Measurements from ENCODE around the gene PARVA. TPM values are rescaled to one million over a fixed set of nuclear protein-coding genes. Genes with fewer than 3 reads are reported as not detected.
A peak's percentile ranks its signal among the peaks of the same experiment; 100 is the strongest.

PARVA gene
- total RNA-seq, 4 donors from 2014 or later, result 181 to 228 (median 210) TPM

DNA sequence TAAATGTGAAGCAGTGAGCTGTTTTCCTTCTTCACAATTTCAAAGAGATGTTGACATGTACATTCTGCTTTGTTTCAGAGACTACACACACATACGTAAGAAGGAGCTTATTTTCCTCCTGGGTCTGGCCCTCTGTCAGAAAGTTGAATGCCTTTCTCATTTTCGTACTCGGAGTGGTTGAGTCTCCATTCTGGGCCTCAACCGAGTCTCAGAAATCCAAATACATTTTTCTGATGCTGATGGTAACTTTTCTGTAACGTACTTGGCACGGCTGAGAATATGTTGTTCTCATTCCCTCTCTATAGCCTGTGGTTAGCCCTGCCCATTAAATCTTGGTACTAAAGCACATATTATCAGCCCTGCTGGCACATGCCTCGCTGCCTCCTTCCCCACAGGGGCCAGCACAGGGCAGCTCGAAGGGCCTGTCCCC lies 25.3 kb downstream of the PARVA start:
- Histone ChIP-seq H3K27me3 (no peaks in the 10 kb centered on the region), H3K27ac (replicated peaks in 1 of 4) (peak overlapping the region; percentile 87 to 100 (median 98)), H3K4me3 (peak overlapping the region in 1 of 4 donors; percentile 8), H3K4me1 (peaks cover 65 to 99% (median 86%) of the 10 kb centered on the region in 4 donors), H3K36me3 (no peaks in the 10 kb centered on the region), H3K9me3 (no peaks in the 10 kb centered on the region)
- intact Hi-C loops (cut with DNase I), result no loop called here
- DNase-seq (ENCODE audit: extremely low spot score), result peak; percentile 62
- WGBS, result 57% methylated on average over 8 of the region's 8 CpGs
- TF ChIP-seq POLR2AphosphoS5 (IDR thresholded peaks at IDR 0.05), result peak; percentile 27 to 65
- no peak for TF ChIP-seq POLR2A (IDR thresholded peaks at IDR 0.05; ENCODE audit: low read depth)

DNA sequence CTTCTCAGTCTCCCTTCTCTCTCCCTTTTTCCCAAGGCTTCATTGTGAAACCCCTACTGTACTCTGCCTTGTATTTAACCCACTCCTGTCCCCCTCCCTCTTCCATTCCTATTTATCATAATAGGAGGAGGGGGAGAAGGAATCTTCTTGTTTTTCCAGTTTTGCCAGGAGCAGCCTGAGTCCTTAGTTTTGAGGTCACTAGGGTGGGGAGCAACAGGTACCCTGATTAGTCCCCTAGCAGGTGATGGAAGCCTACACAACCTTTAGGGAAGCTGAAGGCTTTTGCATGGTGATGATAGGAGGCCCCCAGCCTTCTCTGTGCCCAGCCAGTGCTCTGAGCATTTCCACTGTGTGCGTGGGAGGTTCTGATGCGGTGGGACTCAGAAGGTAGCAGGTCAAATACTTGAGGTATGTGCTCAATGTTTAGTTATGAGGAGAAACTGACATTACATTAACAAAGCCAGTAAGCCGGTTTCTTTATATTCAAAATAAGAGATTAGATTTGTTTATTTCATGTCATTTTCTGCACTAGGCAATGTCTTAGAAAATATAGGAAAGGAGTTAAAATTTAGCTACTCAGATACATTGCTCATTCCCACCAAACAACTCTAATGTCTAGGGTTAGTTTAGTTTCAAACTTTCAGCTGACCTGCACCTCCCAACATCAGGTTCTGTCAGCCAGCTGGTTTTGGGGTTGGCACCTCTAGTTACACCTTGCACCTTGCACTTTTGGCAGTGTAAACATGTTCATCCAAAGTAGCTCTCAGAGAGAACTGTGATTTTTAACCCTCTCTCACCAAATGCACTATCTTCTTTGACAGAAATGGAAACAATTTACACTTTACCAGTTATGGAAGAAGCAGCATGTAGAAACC lies 26.0 kb downstream of the PARVA start:
- peak overlapping the region; percentile 87 to 100 (median 98) for H3K27ac ChIP-seq (replicated peaks in 1 of 4)
- H3K9me3 ChIP-seq, result no peaks in the 10 kb centered on the region
- DNase-seq (ENCODE audit: extremely low spot score), result peak; percentile 81
- 58% methylated on average over 3 of the region's 3 CpGs for WGBS
- intact Hi-C loops (cut with DNase I), result no loop called here
- H3K27me3 ChIP-seq, result no peaks in the 10 kb centered on the region
- H3K4me3 ChIP-seq, result peak overlapping the region in 1 of 4 donors; percentile 8
- H3K36me3 ChIP-seq, result no peaks in the 10 kb centered on the region
- TF ChIP-seq, protein P1, sequence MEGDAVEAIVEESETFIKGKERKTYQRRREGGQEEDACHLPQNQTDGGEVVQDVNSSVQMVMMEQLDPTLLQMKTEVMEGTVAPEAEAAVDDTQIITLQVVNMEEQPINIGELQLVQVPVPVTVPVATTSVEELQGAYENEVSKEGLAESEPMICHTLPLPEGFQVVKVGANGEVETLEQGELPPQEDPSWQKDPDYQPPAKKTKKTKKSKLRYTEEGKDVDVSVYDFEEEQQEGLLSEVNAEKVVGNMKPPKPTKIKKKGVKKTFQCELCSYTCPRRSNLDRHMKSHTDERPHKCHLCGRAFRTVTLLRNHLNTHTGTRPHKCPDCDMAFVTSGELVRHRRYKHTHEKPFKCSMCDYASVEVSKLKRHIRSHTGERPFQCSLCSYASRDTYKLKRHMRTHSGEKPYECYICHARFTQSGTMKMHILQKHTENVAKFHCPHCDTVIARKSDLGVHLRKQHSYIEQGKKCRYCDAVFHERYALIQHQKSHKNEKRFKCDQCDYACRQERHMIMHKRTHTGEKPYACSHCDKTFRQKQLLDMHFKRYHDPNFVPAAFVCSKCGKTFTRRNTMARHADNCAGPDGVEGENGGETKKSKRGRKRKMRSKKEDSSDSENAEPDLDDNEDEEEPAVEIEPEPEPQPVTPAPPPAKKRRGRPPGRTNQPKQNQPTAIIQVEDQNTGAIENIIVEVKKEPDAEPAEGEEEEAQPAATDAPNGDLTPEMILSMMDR (IDR thresholded peaks at IDR 0.05), result no peak
- TF ChIP-seq POLR2A (IDR thresholded peaks at IDR 0.05; ENCODE audit: low read depth) (no peak), POLR2AphosphoS5 (IDR thresholded peaks at IDR 0.05) (no peak), EP300 (IDR thresholded peaks at IDR 0.05) (no peak)
- H3K4me1 ChIP-seq, result peaks cover 66 to 99% (median 86%) of the 10 kb centered on the region in 4 donors

DNA sequence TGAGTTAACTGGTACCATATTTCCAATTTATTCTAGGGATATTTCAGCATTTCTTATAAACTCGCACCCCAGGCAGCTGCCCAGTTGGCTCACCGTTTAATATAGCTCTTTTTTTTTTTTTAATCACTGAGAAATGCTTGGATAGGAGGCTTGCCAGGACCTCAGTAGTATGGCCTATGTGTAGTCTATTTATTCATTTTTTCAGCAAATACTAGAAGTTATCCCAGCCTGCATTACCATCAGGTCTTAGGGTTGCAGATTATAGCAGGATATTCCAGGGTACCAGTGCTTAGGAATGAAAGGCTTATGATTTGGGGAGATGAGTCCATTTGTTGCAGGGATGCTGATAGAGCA lies 26.6 kb downstream of the PARVA start:
- 33% methylated on average over 2 of the region's 2 CpGs for WGBS
- H3K36me3 ChIP-seq, result no peaks in the 10 kb centered on the region
- DNase-seq (ENCODE audit: extremely low spot score), result no peak
- H3K27ac ChIP-seq (replicated peaks in 1 of 4), result peak overlapping the region; percentile 87 to 100 (median 98)
- peaks cover 66 to 99% (median 86%) of the 10 kb centered on the region in 4 donors for H3K4me1 ChIP-seq
- no peak overlapping the region for H3K4me3 ChIP-seq
- intact Hi-C loops (cut with DNase I), result no loop called here
- TF ChIP-seq, protein P1 (IDR thresholded peaks at IDR 0.05), result no peak
- TF ChIP-seq POLR2AphosphoS5 (IDR thresholded peaks at IDR 0.05), result no peak
- TF ChIP-seq EP300 (IDR thresholded peaks at IDR 0.05), result no peak
- no peaks in the 10 kb centered on the region for H3K27me3 ChIP-seq
- H3K9me3 ChIP-seq, result no peaks in the 10 kb centered on the region

DNA sequence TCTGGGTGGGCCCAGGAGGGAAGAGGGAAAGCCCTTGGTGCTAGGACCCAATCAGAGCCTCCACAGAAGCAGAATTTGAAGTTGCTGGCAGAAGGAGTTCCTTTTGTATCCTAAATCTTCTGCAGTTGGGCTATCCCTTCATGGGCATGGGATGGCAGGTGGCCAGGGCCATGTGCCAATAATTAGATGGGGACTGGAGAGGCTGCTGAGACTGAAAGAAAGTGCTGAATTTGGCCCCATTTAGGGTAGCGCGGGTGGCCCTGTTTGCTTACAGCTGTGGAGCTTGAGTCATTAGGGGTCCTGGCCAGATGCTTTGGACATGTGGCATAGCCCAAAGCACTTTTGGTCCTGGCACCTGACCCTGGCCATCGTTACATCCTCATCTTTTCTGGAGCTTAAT lies 27.1 kb downstream of the PARVA start:
- TF ChIP-seq POLR2A (IDR thresholded peaks at IDR 0.05; ENCODE audit: low read depth), result no peak
- no peak for TF ChIP-seq EP300 (IDR thresholded peaks at IDR 0.05)
- peak in 1 of 2 donors; percentile 33 for TF ChIP-seq POLR2AphosphoS5 (IDR thresholded peaks at IDR 0.05)
- TF ChIP-seq, protein P1 (IDR thresholded peaks at IDR 0.05), result no peak
- 60% methylated on average over 3 of the region's 3 CpGs for WGBS
- intact Hi-C loops (cut with DNase I), result no loop called here
- Histone ChIP-seq H3K36me3 (no peaks in the 10 kb centered on the region), H3K27me3 (no peaks in the 10 kb centered on the region), H3K4me3 (no peak overlapping the region), H3K9me3 (no peaks in the 10 kb centered on the region), H3K27ac (replicated peaks in 1 of 4) (peak overlapping the region; percentile 87 to 100 (median 98)), H3K4me1 (peaks cover 67 to 99% (median 87%) of the 10 kb centered on the region in 4 donors)
- peak; percentile 89 for DNase-seq (ENCODE audit: extremely low spot score)

DNA sequence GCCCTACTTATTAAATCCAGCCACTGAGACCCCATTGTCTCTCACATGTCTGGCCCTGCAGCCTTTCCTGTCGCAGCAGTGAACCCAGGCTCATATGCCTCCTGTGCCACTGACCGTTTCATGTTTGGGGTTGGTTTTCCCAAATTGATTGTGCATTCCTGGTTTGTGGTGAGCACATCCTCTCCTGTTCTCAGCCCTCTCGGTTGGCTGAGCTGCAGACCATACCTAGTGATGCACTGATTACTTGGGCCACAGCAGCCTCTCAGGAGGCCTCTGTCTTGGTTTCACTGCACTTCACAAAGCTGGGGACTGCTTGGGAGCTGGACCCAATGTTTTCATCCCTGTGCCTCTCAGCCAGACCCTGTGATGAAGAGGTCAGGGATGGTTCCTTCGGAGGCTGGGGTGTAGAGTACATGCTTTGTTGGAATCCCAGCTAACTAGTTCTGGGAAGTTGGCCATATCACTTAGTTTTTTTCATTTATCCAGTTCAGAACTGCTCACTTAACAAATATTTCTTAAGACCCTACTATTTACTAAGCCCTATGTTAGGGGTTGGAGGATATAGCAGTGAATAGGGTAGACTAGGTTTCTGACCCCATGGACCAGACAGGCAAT lies 30.9 kb downstream of the PARVA start:
- intact Hi-C loops (cut with DNase I), result no loop called here
- H3K4me1 ChIP-seq, result peaks cover 76 to 98% (median 90%) of the 10 kb centered on the region in 4 donors
- 71% methylated on average over 4 of the region's 4 CpGs for WGBS

More for the DNA sequence above, 30.9 kb downstream of the PARVA start:
- peak; percentile 53 for DNase-seq (ENCODE audit: extremely low spot score)
- H3K4me3 ChIP-seq, result no peak overlapping the region
- H3K36me3 ChIP-seq, result no peaks in the 10 kb centered on the region
- no peaks in the 10 kb centered on the region for H3K9me3 ChIP-seq
- H3K27me3 ChIP-seq, result no peaks in the 10 kb centered on the region
- TF ChIP-seq EP300 (IDR thresholded peaks at IDR 0.05) (no peak), POLR2AphosphoS5 (IDR thresholded peaks at IDR 0.05) (no peak), POLR2A (IDR thresholded peaks at IDR 0.05; ENCODE audit: low read depth) (no peak)
- TF ChIP-seq, protein P1 (IDR thresholded peaks at IDR 0.05), result no peak
- peak overlapping the region; percentile 87 to 100 (median 98) for H3K27ac ChIP-seq (replicated peaks in 1 of 4)

Measured in esophagus muscularis mucosa (tissue), 4 donors.